Liver (tissue), 9 donors: ENCODE measurements around the gene MAPKAP1. TPM values are rescaled to one million over a fixed set of nuclear protein-coding genes. Genes with fewer than 3 reads are reported as not detected.

Source experiments
- DNase-seq: peaks from one replicate; pipeline ENCODE4 v3.0.0-alpha.2; 2017; ENCODE audit warnings: low spot score
- H3K27ac ChIP-seq, 2 donors: one replicate each; pipeline ENCODE4 v1.7.0; 2013; ENCODE audit warnings: inconsistent platforms in 2 of 2, low read length in 2 of 2, control low read depth in 1 of 2, low read depth in 1 of 2, mild to moderate bottlenecking in 1 of 2
- H3K27me3 ChIP-seq, 4 donors: one replicate each; pipeline versions ENCODE4 v1.6.1 to v1.7.0; 2013; ENCODE audit warnings: low read length in 3 of 4, inconsistent platforms in 1 of 4, mild to moderate bottlenecking in 1 of 4, moderate library complexity in 1 of 4; ENCODE audit not compliant: control insufficient read depth in 4 of 4, insufficient read depth in 4 of 4
- H3K36me3 ChIP-seq, 4 donors: one replicate each; pipeline versions ENCODE4 v1.6.1 to v1.7.0; 2013; ENCODE audit warnings: low read length in 3 of 4, mild to moderate bottlenecking in 3 of 4, low read depth in 1 of 4, moderate library complexity in 1 of 4; ENCODE audit not compliant: control insufficient read depth in 4 of 4, insufficient read depth in 3 of 4
- H3K4me1 ChIP-seq, 4 donors: one replicate each; pipeline versions ENCODE4 v1.6.1 to v1.7.0; 2013; ENCODE audit warnings: low read length in 3 of 4, mild to moderate bottlenecking in 3 of 4, moderate library complexity in 1 of 4; ENCODE audit not compliant: control insufficient read depth in 4 of 4, insufficient read depth in 4 of 4
- H3K4me3 ChIP-seq, 3 donors: one replicate each; pipeline versions ENCODE4 v1.6.1 to v1.7.0; 2013; ENCODE audit warnings: low read length in 3 of 3, control low read depth in 1 of 3, low read depth in 1 of 3, mild to moderate bottlenecking in 1 of 3
- H3K9ac ChIP-seq, 2 donors: one replicate each; pipeline ENCODE4 v1.7.0; 2013; ENCODE audit warnings: low read length in 2 of 2, mild to moderate bottlenecking in 2 of 2, moderate library complexity in 2 of 2, control low read depth in 1 of 2, low read depth in 1 of 2
- H3K9me3 ChIP-seq, 4 donors: one replicate each; pipeline versions ENCODE4 v1.6.1 to v1.7.0; 2013; ENCODE audit warnings: low read length in 3 of 4; ENCODE audit not compliant: control insufficient read depth in 4 of 4
- EGR1 ChIP-seq, 2 donors: IDR thresholded peaks; 2 replicates each; pipeline ENCODE4 v1.6.1; 2016 to 2018; ENCODE audit warnings: antibody characterized with exemption in 2 of 2, low read depth in 2 of 2
- FOXA1 ChIP-seq: IDR thresholded peaks from 2 replicates; pipeline ENCODE4 v1.6.1; 2016; ENCODE audit warnings: antibody characterized with exemption
- FOXA2 ChIP-seq: IDR thresholded peaks from 2 replicates; pipeline ENCODE4 v1.6.1; 2016; ENCODE audit warnings: antibody characterized with exemption
- GABPA ChIP-seq, 2 donors: IDR thresholded peaks in 1 of 2; conservative IDR thresholded peaks in 1 of 2; 2 replicates each; pipeline ENCODE4 v1.6.1; 2016; ENCODE audit warnings: antibody characterized with exemption in 2 of 2, mild to moderate bottlenecking in 1 of 2, moderate library complexity in 1 of 2
- HNF4A ChIP-seq, 2 donors: conservative IDR thresholded peaks; 2 replicates each; pipeline ENCODE4 v1.6.1; 2016; ENCODE audit warnings: antibody characterized with exemption in 2 of 2, mild to moderate bottlenecking in 2 of 2
- HNF4G ChIP-seq: IDR thresholded peaks from 2 replicates; pipeline ENCODE4 v1.6.1; 2016; ENCODE audit warnings: antibody characterized with exemption
- JUND ChIP-seq, 2 donors: IDR thresholded peaks; 2 replicates each; pipeline ENCODE4 v1.6.1; 2016; ENCODE audit warnings: antibody characterized with exemption in 2 of 2
- NR2F2 ChIP-seq: IDR thresholded peaks from 2 replicates; pipeline ENCODE4 v1.6.1; 2016; ENCODE audit warnings: antibody characterized with exemption
- RAD21 ChIP-seq, 2 donors: IDR thresholded peaks; 2 replicates each; pipeline ENCODE4 v1.6.1; 2016; ENCODE audit warnings: antibody characterized with exemption in 2 of 2, mild to moderate bottlenecking in 2 of 2
- RXRA ChIP-seq, 2 donors: IDR thresholded peaks; 2 replicates each; pipeline ENCODE4 v1.6.1; 2017 to 2018; ENCODE audit warnings: antibody characterized with exemption in 2 of 2, mild to moderate bottlenecking in 1 of 2
- SP1 ChIP-seq: IDR thresholded peaks from 2 replicates; pipeline ENCODE4 v1.6.1; 2018; ENCODE audit warnings: antibody characterized with exemption, mild to moderate bottlenecking
- TAF1 ChIP-seq: conservative IDR thresholded peaks from 2 replicates; pipeline ENCODE4 v1.6.1; 2016; ENCODE audit warnings: antibody characterized with exemption, mild to moderate bottlenecking
- YY1 ChIP-seq: IDR thresholded peaks from 2 replicates; pipeline ENCODE4 v1.6.1; 2016; ENCODE audit warnings: antibody characterized with exemption, mild to moderate bottlenecking
- WGBS: extraction: QIAGEN DNeasy Blood & Tissue Kit; methylation state at CpG from one replicate; pipeline ENCODE4 v1.1.7; 2013; 5-methylcytosine and 5-hydroxymethylcytosine counted together
- polyA plus RNA-seq, 2 donors: library from polyadenylated mRNA; stranded (reverse) in 1 of 2; unstranded in 1 of 2; fragments of 200-250 nt in 1 of 2; fragments of >200 nt in 1 of 2; fragmentation: Nextera tagmentation in 1 of 2; extraction: Ambion mirVana in 1 of 2; gene quantifications; one replicate each; pipeline versions ENCODE4 v1.2.1 to v1.2.3, GENCODE V29; 2013 to 2015
- total RNA-seq, 2 donors: library from RNA; depleted of rRNA; stranded (reverse); fragments of >200 nt; gene quantifications; one replicate each; pipeline ENCODE4 v1.2.3, GENCODE V29; 2014
- TF ChIP-seq, protein P1 (sequence below): IDR thresholded peaks from 2 replicates; pipeline ENCODE4 v1.6.1; 2016; ENCODE audit warnings: antibody characterized with exemption, mild to moderate bottlenecking
- TF ChIP-seq, protein P2 (sequence below): IDR thresholded peaks from 2 replicates; pipeline ENCODE4 v1.6.1; 2016; ENCODE audit warnings: antibody characterized with exemption
- TF ChIP-seq, protein P3 (sequence below): IDR thresholded peaks from 2 replicates; pipeline ENCODE4 v1.6.1; 2016; ENCODE audit warnings: antibody characterized with exemption
- TF ChIP-seq, protein P4 (sequence below): fragments of 150-350 bp; IDR thresholded peaks from 2 replicates; pipeline ENCODE4 v1.5.1; 2017; ENCODE audit warnings: improper control_type of control experiment, low read depth, low read length; ENCODE audit not compliant: missing input control
- TF ChIP-seq, protein P5 (sequence below): IDR thresholded peaks from 2 replicates; pipeline ENCODE4 v1.6.1; 2016; ENCODE audit warnings: antibody characterized with exemption
- donor health status: healthy.
- donor health status: healthy.
- donor health status: healthy.
- donor health status: healthy.
- donor health status: healthy.

Gene MAPKAP1
- total and polyA plus RNA-seq, 4 donors = 23.6 to 55.9 (median 32.7) TPM

DNA sequence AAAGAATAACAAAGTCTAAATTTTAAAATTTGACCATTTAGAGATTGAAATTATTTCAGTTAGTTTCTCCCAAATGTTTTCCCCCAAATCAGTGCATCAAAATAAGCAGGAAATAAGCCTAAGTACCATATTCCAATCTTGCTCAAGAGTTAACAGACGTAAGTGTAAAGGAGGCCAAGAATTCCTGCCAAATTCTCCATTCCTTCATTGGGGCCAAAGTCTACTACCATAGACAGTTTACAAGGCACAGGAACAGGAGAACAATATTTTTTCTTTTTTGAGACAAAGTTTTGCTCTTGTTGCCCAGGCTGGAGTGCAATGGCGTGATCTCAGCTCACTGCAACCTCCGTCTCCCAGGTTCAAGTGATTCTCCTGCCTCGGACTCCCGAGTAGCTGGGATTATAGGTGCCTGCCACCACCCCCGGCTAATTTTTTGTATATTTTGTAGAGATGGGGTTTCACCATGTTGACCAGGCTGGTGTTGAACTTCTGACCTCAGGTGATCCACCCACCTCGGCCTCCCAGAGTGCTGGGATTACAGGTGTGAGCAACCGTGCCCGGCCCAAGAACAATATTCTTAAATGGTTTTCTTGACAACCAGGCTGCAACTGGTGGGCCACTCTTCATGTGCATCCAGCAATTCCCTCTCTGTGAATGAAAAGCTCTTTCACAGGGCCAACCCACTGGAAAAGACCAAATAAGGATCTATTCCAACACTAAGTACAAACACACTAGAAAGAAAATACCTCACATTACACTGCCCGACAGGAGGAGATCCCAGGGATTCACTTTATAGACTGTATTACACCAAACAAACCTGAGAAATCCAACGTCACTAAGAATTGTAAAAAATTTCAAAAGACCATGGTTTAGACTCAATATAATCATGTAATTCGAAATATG, 127.7 kb downstream of the MAPKAP1 start:
- H3K27me3 ChIP-seq = no peaks in the 10 kb centered on the region
- H3K4me1 ChIP-seq = peaks cover 5 to 11% (median 8%) of the 10 kb centered on the region in 4 donors
- no peaks in the 10 kb centered on the region for H3K9me3 ChIP-seq
- TF ChIP-seq, protein P1, sequence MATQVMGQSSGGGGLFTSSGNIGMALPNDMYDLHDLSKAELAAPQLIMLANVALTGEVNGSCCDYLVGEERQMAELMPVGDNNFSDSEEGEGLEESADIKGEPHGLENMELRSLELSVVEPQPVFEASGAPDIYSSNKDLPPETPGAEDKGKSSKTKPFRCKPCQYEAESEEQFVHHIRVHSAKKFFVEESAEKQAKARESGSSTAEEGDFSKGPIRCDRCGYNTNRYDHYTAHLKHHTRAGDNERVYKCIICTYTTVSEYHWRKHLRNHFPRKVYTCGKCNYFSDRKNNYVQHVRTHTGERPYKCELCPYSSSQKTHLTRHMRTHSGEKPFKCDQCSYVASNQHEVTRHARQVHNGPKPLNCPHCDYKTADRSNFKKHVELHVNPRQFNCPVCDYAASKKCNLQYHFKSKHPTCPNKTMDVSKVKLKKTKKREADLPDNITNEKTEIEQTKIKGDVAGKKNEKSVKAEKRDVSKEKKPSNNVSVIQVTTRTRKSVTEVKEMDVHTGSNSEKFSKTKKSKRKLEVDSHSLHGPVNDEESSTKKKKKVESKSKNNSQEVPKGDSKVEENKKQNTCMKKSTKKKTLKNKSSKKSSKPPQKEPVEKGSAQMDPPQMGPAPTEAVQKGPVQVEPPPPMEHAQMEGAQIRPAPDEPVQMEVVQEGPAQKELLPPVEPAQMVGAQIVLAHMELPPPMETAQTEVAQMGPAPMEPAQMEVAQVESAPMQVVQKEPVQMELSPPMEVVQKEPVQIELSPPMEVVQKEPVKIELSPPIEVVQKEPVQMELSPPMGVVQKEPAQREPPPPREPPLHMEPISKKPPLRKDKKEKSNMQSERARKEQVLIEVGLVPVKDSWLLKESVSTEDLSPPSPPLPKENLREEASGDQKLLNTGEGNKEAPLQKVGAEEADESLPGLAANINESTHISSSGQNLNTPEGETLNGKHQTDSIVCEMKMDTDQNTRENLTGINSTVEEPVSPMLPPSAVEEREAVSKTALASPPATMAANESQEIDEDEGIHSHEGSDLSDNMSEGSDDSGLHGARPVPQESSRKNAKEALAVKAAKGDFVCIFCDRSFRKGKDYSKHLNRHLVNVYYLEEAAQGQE = peak; percentile 35
- TF ChIP-seq SP1 = peak; percentile 81
- peak; percentile 21 for TF ChIP-seq NR2F2
- TF ChIP-seq HNF4G = peak; percentile 76
- peak; percentile 73 for TF ChIP-seq YY1
- TF ChIP-seq FOXA1 = peak; percentile 43
- TF ChIP-seq, protein P2, sequence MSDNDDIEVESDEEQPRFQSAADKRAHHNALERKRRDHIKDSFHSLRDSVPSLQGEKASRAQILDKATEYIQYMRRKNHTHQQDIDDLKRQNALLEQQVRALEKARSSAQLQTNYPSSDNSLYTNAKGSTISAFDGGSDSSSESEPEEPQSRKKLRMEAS = peak; percentile 59
- TF ChIP-seq EGR1 (IDR thresholded peaks at IDR 0.05; ENCODE audit: low read depth in 2 of 2) = peak in 1 of 2 donors; percentile 51
- peak; percentile 18 for TF ChIP-seq FOXA2
- TF ChIP-seq, protein P3, sequence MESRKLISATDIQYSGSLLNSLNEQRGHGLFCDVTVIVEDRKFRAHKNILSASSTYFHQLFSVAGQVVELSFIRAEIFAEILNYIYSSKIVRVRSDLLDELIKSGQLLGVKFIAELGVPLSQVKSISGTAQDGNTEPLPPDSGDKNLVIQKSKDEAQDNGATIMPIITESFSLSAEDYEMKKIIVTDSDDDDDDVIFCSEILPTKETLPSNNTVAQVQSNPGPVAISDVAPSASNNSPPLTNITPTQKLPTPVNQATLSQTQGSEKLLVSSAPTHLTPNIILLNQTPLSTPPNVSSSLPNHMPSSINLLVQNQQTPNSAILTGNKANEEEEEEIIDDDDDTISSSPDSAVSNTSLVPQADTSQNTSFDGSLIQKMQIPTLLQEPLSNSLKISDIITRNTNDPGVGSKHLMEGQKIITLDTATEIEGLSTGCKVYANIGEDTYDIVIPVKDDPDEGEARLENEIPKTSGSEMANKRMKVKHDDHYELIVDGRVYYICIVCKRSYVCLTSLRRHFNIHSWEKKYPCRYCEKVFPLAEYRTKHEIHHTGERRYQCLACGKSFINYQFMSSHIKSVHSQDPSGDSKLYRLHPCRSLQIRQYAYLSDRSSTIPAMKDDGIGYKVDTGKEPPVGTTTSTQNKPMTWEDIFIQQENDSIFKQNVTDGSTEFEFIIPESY = peak; percentile 42
- peak; percentile 77 to 79 for TF ChIP-seq RXRA (IDR thresholded peaks at IDR 0.05)
- TF ChIP-seq, protein P4, sequence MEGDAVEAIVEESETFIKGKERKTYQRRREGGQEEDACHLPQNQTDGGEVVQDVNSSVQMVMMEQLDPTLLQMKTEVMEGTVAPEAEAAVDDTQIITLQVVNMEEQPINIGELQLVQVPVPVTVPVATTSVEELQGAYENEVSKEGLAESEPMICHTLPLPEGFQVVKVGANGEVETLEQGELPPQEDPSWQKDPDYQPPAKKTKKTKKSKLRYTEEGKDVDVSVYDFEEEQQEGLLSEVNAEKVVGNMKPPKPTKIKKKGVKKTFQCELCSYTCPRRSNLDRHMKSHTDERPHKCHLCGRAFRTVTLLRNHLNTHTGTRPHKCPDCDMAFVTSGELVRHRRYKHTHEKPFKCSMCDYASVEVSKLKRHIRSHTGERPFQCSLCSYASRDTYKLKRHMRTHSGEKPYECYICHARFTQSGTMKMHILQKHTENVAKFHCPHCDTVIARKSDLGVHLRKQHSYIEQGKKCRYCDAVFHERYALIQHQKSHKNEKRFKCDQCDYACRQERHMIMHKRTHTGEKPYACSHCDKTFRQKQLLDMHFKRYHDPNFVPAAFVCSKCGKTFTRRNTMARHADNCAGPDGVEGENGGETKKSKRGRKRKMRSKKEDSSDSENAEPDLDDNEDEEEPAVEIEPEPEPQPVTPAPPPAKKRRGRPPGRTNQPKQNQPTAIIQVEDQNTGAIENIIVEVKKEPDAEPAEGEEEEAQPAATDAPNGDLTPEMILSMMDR = no peak
- TF ChIP-seq, protein P5, sequence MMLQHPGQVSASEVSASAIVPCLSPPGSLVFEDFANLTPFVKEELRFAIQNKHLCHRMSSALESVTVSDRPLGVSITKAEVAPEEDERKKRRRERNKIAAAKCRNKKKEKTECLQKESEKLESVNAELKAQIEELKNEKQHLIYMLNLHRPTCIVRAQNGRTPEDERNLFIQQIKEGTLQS = no peak
- TF ChIP-seq HNF4A (conservative IDR thresholded peaks at IDR 0.05) = peak; percentile 90 to 91
- TF ChIP-seq GABPA (IDR thresholded peaks at IDR 0.05 in 1 of 2, conservative IDR thresholded peaks at IDR 0.05 in 1 of 2) = peak in 1 of 2 donors; percentile 38
- no peak for TF ChIP-seq TAF1
- peak in 1 of 2 donors; percentile 18 for TF ChIP-seq RAD21 (IDR thresholded peaks at IDR 0.05)
- TF ChIP-seq JUND (IDR thresholded peaks at IDR 0.05) = peak; percentile 43 to 67
- peaks cover 0 to 2% (median 0%) of the 10 kb centered on the region in 4 donors for H3K36me3 ChIP-seq
- WGBS = 46% methylated on average over 12 of the region's 12 CpGs
- peak overlapping the region in 1 of 2 donors; percentile 7 for H3K27ac ChIP-seq
- H3K4me3 ChIP-seq = no peak overlapping the region
- peak overlapping the region in 1 of 2 donors; percentile 9 for H3K9ac ChIP-seq
- no peak for DNase-seq
